ENCODE results near the gene PCIF1.
"Not testable (repeated sequence)": the region's sequence is repeated elsewhere in the genome, so short reads cannot be mapped to it uniquely, and the experiment has no call there.

PCIF1 gene

DNA sequence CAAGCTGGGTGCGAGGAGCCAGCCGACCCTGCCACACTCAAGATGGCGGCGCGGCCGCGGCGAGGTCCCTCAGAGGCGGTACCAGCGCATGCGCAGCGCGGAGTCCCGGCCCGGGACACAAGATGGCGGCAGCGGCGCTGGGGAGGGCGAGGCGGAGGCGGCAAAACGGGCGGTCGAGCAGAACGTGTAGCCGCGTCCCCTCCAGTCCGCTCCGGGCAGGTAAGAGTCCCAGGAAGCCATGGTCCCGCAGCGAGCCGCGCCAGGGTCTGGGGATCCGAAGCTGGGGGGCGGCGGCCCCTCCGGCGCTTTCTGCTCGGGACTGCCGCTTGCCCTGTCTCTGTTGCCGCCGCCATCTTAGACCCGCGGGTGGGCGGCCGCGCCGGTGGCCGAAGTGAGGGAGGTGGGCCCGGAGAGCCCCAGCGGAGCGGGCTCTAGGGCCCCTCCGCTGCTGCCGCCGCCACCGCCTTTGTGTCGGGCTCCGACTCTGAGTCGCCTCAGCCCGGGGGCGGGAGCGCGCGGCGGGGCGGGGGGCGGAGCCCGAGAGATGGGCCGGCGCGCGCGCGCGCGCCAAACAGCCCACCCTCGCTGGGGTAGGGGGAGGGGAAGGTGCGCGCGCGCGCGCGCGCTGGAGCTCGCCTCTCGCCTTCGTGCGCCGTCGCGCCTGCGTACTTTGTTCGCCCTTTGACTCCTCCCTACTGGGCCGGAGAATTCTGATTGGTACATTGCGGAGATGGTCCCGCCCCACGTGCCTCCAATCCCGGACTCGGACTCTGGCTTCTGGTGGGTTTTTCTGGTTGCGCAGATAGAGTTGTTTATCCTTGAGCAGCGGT lies at the start of gene PCIF1:
Gene PCIF1 (plus strand): TSS at position 98 of the 830 bp plus-strand sequence. CDS start 4,317 bp downstream, outside the sequence.
- DNase-seq (ENCODE audit: low read depth in 1 of 2, low spot score in 1 of 2) = peak; percentile 96 to 98

DNA sequence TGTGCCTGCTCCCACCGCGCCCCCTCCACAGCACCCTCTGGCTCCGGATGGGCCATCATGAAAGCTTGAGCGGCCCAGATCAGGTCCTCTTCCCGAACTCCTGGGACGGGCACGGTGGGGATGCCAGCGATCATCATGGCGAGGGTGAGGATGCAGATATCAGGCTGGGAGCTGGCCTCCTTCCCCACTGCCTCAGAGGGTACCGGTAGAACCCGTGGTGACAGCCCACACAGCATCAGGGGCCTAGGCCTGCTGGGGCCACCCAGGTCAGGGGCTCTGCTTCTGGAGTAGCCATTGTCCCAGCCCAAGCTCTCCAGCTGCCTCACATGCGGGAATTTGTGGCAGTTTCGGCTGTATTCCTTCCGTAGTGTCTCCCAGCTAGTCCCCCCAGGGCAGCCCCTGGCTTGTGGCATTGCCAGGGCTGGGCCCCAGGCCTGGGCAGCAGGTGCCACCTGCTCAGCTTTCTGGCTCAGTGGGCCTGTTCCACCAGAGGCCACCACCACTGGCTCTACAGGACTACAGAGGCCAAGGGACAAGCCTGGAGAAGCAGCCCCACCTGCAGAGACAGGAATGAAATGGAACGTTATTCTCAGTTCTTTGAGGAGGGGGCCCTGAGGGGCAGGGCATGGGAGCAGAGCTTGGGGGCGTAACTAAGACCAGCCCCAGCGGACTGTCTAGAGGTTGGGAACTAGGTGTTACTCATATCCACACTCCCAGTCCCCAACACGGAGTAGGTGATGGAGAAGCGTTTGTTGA lies 47.7 kb upstream of the PCIF1 start:
- DNase-seq (ENCODE audit: low read depth in 1 of 2, low spot score in 1 of 2) = no peak

DNA sequence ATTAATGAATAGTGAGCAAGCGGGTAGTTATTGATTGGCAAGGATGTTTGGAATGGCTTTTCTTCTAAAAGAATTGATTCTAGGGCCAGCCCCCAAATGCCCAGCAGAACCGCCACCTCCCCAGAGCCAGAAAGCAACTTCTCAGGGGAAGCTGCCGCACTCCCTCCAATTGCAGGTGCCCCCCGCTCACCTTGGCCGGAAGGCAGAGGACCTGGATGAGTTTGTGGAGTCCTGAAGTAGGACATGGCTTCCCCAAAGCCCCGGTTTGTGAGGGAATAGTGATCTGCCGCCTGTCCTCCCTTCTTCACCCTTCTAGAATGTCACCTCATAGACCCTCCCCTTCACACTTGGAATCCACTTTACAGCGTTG lies 47.2 kb upstream of the PCIF1 start, which contains the start of gene SPATA25:
Gene SPATA25 (minus strand): TSS at position 277 of the 370 bp plus-strand sequence. CDS start 32 bp downstream, at position 245.
- no peak for DNase-seq (ENCODE audit: low read depth in 1 of 2, low spot score in 1 of 2)

DNA sequence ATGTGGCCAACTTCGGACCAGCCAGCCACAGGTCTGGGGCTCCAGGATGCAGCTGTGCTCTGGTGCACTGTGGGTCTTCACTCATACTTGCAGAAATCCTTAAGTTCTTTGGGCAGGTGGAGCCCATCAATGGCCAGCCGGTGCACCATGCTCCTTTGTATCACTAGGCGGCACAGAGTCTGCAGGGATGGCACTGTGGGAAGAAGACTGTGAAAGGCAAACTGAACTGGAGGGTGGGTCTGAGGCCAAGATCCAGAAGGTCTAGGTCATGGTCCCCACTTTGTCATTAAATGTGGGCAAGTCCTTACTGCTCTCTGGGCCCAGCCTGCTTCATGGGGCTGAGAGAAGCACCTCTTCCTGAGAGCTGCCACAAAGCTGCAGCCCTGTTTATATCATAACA lies 45.8 kb upstream of the PCIF1 start:
- DNase-seq (ENCODE audit: low read depth in 1 of 2, low spot score in 1 of 2) = no peak

DNA sequence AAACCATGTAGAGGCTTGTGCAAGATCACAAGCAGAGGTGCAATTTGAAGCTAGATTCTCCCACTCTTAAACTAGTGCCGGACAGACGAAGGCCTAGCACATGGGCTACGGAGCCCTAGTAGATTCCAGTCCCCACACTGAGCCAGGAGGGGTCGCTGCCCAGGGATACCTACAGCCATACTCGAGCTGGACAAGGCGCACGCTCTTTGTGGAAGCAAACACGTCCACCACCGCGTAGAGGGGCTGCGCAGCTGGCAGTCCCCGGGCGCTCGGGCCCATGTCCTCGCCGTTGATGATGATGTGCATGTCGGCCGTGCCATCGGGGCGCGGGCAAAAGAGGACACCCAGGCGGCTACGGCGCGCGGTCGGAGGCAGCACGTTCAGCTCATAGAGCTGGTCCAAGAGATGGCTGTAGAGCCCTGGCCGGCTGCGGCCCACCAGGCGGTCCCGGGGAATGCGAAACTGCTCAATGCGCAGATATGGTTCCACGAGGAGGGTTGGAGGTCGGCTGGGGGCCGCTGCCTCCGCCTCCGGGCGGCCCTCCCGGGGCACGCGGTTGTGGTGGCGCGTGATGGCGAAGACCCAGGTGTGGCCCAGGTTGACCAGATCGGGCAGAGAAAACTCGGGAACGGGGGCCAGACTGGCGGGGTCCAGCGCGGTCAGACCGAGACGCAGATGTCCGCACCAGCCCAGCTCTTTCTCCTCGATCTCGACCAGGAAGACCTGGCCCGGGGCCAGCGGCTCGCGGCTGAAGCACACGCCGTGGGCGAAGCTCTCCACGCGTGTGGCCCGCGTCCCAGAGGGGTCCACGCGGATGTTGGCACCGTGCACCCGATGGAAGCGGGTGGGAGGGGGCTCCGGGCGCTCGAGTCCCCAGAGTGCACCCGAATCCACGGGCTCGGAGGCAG lies 44.2 kb upstream of the PCIF1 start:
- DNase-seq (ENCODE audit: low read depth in 1 of 2, low spot score in 1 of 2) = peak in 1 of 2 donors; percentile 24

DNA sequence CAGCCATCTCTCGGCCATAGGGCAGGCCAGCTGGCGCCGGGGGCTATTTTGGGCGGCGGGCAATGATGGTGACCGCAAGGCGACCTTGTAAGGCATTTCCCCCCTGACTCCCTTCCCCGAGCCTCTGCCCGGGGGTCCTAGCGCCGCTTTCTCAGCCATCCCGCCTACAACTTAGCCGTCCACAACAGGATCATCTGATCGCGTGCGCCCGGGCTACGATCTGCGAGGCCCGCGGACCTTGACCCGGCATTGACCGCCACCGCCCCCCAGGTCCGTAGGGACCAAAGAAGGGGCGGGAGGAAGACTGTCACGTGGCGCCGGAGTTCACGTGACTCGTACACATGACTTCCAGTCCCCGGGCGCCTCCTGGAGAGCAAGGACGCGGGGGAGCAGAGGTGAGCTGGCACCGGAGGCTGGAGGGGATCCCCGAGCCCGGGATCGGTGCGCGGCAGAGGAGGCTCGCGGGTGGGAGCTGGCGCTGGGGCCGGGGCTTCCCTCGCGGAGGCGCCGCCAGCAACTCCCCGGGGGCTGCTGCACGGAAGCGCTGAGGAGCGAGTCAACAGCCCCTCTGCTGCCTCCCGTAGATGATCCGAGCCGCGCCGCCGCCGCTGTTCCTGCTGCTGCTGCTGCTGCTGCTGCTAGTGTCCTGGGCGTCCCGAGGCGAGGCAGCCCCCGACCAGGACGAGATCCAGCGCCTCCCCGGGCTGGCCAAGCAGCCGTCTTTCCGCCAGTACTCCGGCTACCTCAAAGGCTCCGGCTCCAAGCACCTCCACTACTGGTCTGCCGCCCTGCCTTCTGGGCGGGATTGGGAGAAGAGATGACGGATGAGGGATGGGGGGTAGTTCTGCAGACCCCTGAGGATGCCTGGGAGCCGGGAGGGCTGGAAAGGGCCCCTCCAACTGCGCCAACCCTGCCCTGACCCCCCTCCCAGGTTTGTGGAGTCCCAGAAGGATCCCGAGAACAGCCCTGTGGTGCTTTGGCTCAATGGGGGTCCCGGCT lies 43.2 kb upstream of the PCIF1 start, which contains the start of the genes CTSA and NEURL2:
Gene CTSA (plus strand): TSS at position 351 of the 999 bp plus-strand sequence. CDS start 234 bp downstream, at position 585.
Gene NEURL2 (minus strand): TSS at position 224 of the 999 bp plus-strand sequence. CDS start 217 bp downstream, at position 7.
- peak; percentile 76 to 84 for DNase-seq (ENCODE audit: low read depth in 1 of 2, low spot score in 1 of 2)

DNA sequence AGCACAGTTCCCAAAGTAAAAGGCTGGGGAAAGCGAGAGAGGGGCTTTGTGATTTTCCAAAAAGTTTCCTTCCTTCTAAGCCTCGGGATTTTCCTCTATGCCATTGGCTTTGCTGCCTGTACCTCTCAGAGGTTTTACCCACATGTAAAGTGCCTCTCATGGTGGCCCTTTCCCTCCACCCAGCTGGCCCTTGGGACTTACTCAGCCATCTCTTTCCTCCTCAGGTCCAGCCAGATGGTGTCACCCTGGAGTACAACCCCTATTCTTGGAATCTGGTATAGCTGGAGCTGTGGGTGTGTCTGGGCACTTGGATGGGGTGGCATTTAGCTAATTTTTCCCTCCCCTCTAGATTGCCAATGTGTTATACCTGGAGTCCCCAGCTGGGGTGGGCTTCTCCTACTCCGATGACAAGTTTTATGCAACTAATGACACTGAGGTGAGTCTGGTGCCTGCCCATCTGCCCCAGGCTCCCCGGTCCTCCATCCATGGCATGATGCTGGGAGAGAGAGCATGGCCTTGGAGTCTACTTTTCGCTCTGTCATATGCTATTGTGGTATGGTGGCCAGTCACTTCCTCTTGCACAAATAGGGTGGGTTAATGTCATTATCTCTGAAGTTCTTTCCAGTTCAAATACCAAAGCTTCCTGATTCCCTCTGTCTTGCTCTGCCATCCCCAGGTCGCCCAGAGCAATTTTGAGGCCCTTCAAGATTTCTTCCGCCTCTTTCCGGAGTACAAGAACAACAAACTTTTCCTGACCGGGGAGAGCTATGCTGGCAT lies 42.2 kb upstream of the PCIF1 start:
- no peak for DNase-seq (ENCODE audit: low read depth in 1 of 2, low spot score in 1 of 2)

DNA sequence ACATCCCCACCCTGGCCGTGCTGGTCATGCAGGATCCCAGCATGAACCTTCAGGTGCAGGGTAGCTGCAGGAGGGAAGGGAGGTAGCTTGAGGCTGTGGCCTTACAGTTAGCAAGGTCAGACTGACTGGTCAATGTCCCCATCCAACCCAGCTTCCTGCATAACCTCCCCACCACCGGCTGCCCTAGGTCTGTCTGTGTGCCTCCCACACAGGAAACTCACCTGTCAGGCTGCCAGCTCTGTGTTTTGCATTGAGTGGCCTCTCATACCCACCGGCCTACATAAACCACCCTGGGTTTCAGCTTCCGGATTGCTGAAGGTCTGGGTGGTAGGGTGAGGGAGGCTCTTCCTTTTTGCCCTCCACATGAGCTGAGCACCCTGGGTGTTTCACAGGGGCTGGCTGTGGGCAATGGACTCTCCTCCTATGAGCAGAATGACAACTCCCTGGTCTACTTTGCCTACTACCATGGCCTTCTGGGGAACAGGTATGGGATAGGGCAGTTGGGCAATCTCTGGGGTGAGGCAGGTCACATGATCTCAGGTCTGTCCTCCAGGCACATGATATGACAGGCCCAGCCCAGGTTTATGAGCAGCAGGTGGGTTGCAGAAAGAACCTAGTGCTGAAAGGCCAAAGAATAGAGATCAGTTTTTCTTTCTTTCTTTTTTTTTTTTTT lies 41.5 kb upstream of the PCIF1 start:
- DNase-seq (ENCODE audit: low read depth in 1 of 2, low spot score in 1 of 2) = no peak

DNA sequence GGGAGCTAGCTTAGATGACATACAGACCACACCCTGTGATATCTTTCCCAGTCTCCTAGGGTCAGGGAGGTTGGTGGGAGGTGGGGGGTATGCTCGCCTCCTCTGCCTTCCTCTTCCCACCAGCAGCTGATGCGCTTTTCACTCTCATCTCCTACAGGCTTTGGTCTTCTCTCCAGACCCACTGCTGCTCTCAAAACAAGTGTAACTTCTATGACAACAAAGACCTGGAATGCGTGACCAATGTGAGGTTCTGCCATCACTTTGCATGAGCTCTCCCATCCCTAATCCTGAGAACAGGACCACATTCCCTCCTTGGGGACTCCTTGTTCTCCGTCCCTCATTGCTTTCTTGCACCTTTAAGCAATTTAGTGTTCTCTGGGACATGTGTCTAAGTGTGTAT lies 40.7 kb upstream of the PCIF1 start:
- DNase-seq (ENCODE audit: low read depth in 1 of 2, low spot score in 1 of 2) = no peak

DNA sequence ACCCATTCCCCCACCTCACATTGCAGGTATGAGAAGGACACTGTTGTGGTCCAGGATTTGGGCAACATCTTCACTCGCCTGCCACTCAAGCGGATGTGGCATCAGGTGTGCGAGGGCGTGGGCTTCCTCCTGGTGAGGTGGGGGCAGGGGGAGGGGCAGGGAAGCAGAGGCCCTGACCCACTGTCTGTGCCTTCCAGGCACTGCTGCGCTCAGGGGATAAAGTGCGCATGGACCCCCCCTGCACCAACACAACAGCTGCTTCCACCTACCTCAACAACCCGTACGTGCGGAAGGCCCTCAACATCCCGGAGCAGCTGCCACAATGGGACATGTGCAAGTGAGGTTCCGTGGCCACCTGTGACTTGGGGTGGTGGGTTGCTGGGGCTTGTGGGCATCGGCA lies 39.7 kb upstream of the PCIF1 start:
- DNase-seq (ENCODE audit: low read depth in 1 of 2, low spot score in 1 of 2) = no peak

DNA sequence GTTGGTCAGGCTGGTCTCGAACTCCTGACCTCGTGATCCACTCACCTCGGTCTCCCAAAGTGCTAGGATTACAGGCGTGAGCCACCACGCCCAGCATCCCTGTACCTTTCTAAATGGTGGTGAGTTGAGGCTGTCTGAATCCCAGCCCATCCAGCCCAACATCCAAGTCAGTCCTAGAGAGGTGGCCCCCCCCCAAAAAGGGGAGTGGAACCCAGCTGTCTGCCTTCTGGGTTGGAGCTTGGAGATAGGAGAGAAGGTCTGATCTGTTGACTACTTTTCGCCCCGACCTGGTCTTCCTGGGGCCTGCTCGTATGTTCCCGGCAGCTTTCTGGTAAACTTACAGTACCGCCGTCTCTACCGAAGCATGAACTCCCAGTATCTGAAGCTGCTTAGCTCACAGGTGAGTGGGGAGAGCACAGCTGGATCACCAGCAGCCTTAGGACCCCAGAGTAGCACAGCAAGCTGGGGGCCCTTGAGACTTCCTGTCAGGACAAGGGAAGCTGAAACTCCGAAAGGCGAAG lies 37.8 kb upstream of the PCIF1 start:
- DNase-seq (ENCODE audit: low read depth in 1 of 2, low spot score in 1 of 2) = no peak

DNA sequence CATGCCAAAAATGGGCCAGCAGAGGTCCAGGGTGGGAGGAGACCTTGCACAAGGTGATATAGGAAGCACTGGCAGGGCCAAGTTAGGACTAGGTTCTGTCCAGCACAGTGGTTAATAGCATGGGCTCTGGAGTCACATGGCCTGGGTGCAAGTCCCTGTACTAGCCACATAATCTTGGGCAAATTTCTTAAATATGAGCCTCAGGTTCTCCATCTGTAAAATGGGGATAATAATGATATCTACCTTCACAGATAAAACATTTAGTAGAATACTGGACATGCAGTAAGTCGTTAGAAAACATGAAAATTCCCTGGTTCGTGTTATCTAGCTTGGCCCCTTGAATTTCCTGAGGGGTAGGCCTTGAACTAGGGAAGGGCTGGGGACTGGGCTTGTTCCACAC lies 37.2 kb upstream of the PCIF1 start:
- no peak for DNase-seq (ENCODE audit: low read depth in 1 of 2, low spot score in 1 of 2)

DNA sequence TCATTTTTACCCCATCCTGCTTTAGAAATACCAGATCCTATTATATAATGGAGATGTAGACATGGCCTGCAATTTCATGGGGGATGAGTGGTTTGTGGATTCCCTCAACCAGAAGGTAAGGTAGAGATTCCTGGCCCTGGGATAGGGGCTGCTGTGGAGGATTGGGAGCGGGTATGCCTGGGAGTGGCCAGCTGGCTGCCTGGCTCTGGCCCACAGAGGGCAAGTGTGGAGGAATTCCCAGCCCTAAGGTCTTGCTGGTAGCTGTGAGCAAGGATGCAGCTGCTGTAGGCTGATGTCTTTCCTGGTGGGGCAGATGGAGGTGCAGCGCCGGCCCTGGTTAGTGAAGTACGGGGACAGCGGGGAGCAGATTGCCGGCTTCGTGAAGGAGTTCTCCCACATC lies 36.8 kb upstream of the PCIF1 start:
- no peak for DNase-seq (ENCODE audit: low read depth in 1 of 2, low spot score in 1 of 2)

DNA sequence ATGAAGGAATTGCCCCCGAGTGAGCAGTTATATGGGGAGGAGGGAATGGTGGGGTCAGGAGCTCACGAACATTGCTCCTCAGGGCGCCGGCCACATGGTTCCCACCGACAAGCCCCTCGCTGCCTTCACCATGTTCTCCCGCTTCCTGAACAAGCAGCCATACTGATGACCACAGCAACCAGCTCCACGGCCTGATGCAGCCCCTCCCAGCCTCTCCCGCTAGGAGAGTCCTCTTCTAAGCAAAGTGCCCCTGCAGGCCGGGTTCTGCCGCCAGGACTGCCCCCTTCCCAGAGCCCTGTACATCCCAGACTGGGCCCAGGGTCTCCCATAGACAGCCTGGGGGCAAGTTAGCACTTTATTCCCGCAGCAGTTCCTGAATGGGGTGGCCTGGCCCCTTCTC lies 36.2 kb upstream of the PCIF1 start:
- no peak for DNase-seq (ENCODE audit: low read depth in 1 of 2, low spot score in 1 of 2)

DNA sequence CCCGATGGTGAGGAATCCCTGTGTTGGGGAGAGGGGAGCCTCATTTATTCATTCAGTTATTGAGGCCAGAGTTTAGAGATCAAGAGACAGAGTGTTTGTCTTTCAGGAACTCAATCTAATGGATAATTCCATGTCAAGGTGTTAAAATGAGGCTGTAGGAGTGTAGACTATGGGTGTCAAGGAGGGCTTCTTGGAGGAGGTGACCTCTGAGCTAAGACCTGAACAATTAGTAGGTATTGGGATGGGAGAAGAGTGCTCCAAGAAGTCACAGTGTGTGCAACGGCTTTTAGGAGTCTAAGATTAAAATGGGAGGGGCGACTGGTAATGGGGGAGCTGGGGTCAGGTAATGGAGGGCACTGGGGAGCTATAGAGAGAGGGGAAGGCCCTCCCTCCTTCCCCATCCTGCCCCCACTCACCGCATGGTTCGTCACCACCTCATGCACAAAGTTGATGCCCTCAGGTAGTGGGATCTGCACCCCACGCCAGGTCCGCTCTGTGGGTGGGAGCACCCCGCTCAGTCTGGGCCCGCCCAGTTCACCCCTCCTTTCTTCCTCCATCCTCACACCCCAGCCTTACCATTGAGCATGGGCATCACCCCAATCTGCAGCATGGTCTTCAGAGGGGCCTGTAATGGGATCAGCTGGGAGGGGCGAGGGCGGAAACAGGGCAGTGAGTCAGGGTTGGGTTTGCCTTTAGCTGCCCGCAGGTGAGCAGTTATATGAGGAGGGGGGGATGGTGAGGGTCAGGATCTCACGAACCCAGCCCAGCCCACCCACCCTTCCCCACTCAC lies 35.2 kb upstream of the PCIF1 start:
- DNase-seq (ENCODE audit: low read depth in 1 of 2, low spot score in 1 of 2) = no peak

DNA sequence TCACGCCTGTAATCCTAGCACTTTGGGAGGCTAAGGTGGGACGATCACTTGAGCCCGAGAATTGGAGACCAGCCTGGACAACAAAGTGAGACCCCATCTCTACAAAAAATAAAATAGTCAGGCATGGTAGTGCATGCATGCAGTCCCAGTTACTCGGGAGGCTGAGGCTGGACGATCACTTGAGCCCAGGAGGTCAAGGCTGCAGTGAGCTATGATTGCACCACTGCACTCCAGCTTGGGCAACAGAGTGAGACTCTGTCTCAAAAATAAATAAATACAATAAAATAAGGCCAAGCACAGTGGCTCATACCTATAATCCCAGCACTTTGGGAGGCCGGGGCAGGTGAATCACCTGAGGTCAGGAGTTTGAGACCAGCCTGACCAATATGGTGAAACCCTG lies 33.2 kb upstream of the PCIF1 start:
- not testable (repeated sequence) for DNase-seq (ENCODE audit: low read depth in 1 of 2, low spot score in 1 of 2)

DNA sequence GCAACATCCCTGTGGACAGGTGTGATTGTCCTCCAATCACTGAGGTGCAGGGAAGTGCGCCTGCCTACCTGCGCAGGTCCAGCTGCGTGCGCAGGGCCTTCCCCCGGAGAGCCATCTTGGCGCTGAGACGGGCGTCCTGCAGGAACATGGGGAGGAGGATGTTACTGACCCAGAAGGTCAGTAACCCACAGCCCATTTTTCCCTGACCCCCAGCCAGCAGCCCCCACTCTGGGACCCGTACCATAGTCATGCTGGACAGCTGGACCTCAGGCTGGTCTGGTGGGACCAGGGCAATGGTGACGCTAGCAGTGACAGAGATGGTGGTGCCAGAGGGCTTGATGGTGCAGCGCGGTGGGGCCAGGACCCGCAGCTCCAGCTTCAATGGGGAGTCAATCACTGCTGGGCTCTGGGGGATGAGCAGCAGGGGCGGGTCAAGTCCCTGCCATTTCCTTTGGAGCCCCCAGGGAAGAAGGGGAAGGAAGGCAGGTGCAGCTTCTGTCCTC lies 32.2 kb upstream of the PCIF1 start:
- no peak for DNase-seq (ENCODE audit: low read depth in 1 of 2, low spot score in 1 of 2)

Measured in activated CD4-positive, alpha-beta T cell treated with anti-CD3 and anti-CD28 coated beads, Interleukin-2, amount 50 U/mL, for 24 hours (primary cell).